HG02623 (cell line): ENCODE results near the gene GOLT1B.
"Not testable (repeated sequence)": the region's sequence is repeated elsewhere in the genome, so short reads cannot be mapped to it uniquely, and the experiment has no call there.

Experiments used
- ATAC-seq: cut with Tn5 transposase; IDR thresholded peaks from one replicate; pipeline ENCODE4 v1.9.1; 2021; ENCODE audit warnings: moderate library complexity; ENCODE audit not compliant: unreplicated experiment

Gene GOLT1B, protein sequence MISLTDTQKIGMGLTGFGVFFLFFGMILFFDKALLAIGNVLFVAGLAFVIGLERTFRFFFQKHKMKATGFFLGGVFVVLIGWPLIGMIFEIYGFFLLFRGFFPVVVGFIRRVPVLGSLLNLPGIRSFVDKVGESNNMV

DNA sequence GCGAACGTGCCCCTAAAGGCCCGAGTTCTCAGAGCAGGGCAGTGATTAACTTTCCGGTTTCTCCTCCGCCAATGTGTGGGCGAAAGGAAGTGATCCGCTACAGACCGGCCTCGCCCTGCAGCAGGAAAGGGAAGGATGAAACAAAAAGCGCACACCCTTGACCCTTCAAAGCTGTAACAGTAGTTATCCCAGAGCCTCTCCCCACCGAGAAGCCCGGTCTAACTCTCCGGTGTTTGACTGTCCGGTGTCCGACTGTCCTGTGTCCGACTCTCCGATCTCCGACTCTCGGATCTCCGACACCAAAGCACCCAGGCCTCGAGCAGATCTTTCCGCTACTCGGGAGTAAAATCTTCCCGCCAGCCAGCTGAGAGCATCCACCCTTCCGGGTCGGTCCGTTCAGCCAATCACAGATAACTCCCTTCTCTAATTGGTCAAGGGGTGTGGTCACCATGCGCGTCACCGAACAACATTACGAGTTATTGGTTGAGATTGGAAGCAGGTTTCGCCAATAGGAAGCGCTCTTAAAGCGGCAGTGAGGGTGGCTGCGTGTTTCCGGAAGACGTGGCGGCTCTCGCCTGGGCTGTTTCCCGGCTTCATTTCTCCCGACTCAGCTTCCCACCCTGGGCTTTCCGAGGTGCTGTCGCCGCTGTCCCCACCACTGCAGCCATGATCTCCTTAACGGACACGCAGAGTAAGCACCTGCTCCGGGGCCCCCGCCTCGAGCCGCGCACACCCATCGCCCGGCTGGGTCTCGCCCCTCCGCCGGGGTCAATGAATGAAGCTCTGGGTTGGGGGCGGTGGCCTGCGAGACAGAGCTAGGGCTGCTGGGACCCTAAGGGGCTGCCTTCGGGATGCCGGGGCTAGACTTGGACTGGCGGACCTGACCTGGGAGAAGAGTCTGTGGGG, at the start of gene GOLT1B, which contains the start of gene RECQL:
GOLT1B (plus strand) TSS at position 532 of the 906 bp plus-strand sequence; CDS start at position 667, 135 bp downstream.
RECQL (minus strand) TSS at position 378 of the 906 bp plus-strand sequence. CDS start 2,065 bp downstream, outside the sequence.
- peak; percentile 99 for ATAC-seq

DNA sequence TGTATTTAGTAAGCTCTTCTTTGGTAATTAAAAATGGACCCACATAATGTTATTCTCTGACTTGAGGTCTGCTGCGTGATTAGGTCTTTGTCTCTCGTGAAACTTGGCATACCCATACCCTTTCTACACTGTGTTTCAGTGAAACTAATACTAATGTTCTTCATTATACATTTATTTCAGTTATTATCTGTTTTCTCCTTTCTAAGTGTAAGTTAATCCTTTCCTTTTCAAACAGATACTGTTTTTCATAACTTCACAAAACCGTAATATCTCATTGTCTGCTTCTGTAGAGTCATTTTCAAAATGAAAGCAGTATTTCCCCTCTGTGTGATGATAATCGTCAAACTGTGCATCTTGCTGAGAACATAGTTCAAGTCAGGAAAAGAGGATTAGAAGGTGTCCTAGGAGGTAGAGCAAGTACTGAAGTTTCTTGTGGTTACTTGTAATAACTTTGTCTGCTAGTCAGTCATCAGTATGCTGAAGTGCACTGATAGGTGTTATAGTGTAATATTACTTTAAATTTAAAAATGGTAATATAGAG, 48.2 kb upstream of the GOLT1B start:
- no peak for ATAC-seq

DNA sequence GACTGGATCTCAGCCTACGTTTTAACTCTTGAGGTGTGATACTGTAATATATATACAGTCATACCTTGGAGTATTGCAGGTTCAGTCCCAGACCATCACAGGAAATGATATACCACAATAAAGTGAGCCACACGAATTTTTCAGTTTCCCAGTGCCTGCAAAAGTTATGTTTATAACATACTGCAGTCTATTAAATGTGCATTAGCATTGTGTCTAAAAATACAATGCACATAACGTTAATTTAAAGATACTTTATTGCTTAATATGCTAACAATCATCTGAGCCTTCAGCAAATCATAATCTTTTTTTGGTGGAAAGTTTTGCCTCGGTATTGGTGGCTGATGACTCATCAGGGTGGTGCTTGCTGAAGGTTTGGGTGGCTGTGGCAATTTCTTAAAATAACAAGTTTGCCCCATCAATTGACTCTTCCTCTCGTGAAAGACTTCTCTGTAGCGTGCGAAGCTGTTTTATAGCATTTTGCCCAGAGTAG, 45.3 kb upstream of the GOLT1B start:
- ATAC-seq, result no peak

DNA sequence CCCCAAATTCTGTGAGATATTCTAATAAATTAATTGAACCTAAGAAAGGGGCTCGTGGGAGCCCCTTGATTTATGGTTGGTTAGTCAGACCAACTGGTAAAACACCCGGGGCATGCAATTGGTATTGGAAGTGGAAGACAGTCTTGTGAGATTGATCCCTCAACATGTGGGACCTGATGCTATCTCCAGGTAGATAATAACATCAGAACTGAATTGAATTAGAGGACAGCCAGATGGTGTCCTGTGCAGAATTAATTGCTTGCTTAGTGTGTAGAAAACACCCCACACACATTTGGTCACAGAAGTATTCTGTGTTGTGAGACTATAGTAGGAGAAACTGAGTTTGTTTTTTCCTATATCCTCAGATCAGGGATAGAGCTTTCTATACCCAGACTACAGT, 42.1 kb upstream of the GOLT1B start:
- no peak for ATAC-seq

DNA sequence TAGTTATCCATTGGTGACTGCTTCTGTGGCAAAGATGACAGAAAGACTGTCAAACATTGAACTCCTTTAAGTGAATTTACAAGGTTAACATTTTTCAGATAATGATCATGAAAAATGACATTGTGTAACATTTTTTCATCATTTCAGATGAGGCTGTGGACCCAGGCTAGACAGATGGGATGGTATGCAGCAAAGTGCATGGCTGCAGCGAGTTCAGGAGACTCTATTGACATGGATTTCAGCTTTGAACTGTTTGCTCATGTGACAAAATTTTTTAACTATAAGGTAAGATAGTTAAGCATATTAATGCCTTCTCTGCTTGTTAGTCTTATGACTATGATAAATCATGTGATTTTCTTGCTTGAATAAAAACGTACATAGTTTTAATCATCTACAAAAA, 34.3 kb upstream of the GOLT1B start:
- ATAC-seq, result not testable (repeated sequence)

DNA sequence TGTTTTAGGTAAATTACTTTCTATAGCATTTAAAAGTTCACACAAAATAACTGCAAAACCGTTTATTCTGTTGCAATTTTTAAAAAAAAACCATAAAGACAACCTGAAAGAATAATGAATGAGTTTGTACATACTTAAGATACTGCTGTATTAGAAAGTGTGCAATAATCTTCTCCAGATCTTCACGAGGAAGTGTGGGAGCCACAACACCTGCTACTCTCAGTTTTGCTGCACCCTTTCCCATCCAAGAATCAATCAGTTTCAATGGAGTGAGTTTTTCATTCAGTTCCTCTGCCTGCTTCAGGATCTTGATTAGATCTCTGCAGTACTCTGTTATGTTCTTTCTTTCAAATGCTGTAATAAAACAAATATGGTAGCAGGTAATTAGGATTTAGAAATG, 30.3 kb upstream of the GOLT1B start:
- no peak for ATAC-seq

DNA sequence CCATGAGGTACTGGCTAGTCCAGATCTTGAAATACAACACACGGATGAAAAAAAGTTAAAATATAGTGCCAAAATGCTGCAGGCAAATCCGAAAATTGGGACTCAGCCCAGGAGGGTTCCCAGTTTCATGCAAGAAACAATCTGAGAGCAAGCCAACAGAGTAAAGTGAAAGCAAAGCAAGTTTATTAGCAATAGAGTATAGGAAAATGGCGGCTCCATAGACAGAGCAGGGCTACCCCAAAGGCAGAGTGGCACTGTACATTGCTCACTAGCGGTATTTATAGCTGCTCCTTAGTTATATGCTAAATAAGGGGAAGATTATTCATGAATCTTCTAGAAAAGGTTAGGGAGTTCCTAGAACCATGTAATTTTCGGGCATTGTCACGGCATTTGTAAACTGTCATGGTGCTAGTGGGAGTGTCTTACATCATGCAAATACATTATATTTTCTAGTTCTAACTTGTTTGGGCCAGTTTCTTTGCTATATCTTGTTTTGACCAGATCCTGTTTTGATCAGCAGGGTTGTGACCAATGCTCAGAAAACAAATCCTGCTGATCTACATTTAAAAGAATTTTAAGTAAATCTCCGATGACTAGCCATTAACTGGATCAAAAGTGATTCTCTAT, 29.3 kb upstream of the GOLT1B start:
- no peak for ATAC-seq

DNA sequence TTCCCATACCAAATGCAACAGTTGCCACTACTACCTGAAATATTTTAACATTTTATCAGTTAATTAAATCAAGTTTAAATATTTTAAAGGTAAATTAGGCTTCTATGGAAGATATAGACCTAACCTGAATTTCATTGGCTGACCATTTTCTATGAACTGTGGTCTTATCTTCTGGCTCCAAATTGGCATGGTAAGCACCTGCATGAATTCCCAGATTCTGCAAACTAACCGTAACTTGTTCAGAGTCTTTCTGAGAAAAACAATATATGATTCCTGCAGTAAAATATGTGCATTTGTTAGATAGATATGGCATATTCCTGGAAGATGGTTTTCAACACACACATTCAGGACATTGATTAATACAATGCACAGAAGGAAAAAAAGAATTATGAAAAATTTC, 26.0 kb upstream of the GOLT1B start:
- ATAC-seq, result no peak

DNA sequence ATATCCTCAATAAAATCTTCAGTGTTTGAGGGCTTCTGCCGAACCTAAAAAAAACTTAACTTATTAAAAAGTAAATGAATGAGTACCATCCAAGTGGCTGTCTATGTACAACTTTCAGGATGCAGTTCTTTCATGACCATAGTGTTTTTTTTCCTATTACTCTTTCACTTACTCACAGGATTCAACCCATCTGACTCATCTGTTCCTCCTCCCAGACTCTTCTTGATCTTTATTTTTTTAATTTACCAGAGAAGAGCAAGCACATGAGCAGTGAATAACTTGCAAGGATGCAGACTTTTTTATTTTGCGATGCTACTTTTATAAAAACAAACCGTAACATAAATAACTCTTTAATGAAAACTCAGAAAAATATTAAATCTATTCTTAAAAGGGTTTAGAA, 24.6 kb upstream of the GOLT1B start:
- ATAC-seq, result no peak

DNA sequence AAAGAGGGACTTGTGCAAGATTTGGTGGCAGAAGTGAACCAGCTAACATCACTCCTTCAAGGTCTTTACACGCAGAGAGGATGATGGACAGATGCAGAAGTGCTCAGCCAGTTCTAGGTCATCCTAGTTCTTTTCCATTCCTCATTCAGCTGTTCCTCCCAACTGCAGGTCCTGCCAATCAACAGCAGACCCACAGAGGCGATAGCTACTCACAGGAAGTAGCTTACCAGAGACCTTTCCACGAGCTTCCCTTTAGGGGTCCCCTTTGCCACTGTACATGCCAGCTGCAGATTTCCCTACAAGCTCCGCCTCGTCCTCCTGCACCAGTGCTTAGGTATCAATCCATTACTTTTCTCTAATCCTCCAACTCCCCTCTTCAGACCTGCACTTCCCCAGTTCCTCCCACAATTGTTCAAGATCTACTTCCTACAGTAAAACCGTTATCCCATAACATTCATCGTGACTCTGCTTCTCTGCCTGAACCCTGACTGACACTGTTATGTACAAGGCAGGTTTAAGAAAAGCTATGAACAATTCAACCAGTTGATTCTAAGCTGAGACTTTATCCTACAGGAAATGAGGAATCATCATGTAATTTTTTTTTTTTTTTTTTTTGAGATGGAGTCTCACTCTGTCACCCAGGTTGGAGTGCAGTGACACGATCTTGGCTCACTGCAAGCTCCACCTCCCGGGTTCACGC, 22.7 kb upstream of the GOLT1B start:
- no peak for ATAC-seq

DNA sequence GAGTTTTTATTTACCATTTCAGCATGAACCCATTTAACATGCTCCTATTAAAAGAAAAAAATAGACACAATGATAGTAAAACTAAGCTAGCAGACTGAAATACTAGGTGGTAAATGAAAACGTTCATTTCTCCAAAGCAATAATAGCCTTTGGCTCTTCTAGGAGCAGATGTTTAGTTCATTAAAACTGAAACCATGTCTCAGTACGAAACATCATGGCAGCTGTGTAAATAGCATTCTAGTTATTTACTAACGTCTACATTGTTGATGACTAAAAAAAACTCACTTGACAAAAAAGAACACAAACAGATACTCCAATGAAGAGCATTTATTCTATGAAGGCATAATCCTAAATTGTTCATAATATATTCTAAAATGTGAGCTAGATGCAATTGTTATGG, 18.1 kb upstream of the GOLT1B start:
- ATAC-seq, result no peak

DNA sequence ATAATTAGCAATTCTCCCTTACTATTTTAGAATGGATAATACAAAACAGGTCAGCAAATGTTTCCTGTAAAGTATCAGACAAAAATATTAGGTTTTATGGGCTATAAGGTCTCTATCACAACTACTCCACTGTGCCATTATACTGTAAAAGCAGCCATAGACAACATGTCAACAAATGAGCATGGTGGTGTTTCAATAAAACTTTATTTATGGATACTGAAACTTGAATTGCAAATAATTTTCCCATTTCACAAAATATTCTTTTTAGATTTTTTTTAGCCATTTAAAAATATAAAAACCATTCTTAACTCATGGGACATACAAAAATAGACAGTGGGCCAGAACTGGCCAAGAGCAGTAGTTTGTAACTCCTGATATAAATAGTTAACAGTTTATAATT, 15.6 kb upstream of the GOLT1B start:
- no peak for ATAC-seq

DNA sequence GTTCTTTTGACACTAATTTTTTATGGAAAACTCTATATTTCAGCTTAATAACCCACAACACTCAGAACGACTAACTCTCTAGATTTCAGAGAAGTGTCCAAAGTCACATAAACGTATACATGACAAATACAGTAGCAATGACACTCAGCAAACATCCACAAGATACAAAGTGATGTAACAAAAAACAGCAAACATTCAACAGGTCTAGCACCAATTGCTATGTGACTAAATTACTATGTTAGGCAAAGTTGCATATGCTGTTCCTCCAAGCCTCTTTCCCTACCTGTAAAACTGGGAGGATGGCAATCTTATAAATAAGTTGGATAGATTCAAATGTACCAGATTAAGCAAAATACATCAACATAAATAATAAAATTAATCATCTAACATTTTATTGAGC, 1.8 kb upstream of the GOLT1B start:
- no peak for ATAC-seq

DNA sequence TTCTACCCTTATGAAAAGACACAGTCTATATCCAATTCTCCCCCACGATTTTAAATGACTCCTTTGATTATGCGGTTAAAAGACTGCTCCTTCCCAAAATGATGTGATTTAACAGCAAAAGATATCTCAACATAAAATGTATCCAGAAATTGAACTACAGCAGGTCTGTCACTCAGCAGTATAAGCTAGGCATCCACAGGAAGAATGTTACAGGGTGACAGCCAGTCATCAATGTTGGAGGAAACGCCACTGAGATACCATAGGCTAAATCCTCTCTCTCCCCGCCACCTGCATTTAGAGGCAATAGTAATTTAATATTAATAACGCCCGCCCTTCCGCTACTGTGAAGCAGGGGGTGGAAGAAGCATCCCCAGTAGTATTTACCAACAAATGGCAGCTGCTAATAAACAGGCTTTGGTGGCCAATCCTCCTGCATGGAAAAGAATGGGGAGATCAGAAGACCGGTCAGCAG, 767 bp upstream of the GOLT1B start:
- peak; percentile 0 for ATAC-seq

DNA sequence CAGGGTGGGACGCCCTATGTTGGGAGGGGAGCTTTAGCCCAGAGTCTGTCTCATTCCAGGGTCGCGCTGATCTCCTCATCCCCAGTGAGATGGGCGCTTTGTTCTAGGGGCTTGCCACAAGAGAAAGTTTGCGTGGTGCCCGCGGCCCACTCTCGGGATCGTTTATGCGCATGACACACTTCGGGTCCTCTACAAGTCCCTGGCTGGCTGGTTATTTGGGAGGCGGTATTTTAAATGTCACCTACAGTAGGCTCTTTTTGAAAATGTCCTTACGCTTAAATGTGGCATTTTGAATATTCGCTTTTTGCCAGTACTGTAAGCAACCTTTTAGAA, 541 bp downstream of the GOLT1B start:
- no peak for ATAC-seq

DNA sequence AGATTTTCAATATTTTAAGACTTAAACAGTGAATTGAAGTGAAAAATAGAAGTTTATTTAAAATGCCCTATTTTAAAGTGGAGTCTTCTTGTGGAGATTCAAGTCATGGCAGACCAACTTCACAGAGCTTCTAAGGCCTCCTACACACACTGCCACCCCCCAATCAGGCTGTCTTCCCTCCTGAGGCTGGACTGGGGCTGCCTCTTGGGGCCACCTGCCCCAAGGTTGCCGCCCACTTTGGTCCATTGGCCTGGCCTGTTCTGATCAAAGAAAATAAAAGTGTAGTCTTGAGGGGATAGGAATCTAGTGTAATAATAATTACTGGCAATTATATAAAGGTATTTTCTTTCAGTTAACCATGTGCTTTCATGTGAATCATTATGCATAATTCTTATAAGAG, 1.3 kb downstream of the GOLT1B start:
- ATAC-seq, result no peak

DNA sequence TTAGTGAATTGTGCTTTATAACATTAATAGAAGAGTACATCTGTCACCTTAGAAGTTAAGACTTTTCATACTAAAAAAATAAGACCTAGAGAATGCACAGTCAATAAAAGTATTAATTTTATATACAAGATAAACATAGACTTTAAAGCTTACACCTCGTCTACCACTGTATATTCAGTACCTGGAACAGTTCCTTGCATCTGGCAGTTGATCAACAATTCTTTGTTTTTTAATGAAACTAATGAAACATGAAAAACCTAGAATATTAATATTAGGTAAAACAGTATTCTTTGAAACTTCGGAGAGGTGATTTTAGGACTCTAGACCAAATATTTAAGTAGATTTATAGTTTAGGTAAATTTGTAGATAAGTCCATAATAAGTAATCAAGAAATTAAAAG, 4.3 kb downstream of the GOLT1B start:
- no peak for ATAC-seq

DNA sequence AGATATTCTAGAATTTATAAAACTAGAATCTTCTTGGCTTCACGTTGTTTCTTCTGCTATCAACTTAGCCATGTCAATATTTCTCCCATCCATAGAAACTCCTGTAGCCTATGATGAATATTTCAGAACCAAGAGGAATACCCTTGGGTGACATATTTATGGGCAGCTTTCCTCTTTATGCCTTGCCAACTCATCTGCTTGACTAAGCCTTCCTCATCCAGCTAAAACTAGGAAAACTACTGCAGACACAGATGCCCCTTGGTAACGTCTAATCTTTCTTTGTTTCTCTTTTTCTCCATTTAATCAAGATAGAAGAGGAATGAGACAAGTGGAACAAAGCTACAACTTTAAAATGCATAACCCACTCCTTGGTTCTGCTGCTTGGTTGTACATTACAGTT, 6.3 kb downstream of the GOLT1B start:
- ATAC-seq, result no peak

DNA sequence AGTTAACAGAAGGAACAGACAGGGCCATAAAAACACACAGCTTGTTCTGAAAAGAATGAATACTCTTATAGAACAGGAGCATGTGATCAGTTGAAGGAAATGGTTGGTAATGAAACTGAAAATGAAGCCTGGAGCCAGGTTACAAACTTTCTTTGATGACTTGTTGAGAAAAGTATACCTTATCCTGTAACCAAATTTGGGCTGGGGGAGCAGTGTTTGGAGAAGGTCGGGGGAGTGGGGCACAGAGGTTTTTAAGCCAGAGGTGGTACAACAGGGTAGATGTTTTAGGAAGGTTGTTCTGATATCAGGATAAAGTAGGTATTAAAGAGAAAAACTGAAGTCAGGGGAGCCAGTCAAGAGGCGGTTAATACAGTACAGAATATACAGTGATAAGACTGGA, 8.2 kb downstream of the GOLT1B start:
- ATAC-seq, result peak; percentile 96

DNA sequence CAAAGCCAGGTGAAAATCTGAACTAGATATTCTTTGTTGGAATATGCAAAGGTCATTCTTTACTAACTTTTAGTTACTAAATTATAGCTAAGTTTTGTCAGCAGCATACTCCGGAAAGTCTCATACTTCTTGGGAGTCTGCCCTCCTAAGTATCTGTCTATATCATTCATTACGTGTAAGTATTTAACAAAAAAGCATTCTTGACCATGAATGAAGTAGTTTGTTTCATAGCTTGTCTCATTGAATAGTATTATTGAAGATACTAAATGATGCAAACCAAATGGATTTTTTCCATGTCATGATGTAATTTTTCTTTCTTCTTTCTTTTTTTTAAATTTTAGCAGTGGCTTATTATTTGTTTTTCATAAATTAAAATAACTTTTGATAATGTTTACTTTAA, 14.7 kb downstream of the GOLT1B start:
- ATAC-seq, result no peak

DNA sequence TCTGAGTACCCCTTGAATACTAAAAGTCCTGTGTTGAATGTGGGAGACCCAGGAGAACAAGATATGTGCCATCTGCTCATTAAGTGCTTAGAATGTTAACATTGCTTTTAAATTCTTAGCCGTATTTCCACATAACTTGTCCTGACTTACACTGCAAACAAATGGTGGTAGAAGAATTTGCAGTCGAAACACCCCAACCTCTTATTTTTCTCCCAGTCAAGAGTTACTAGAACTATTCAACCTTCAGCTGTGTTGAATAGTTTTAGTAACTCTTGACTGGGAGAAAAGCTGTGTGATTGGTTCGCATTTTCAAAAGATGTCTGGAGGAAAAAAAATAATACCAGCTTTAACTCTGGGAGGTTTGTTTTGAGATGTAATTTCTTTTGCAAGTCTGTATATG, 16.9 kb downstream of the GOLT1B start:
- no peak for ATAC-seq
